K562 (cell line): ENCODE data around the gene MRFAP1. TPM values are rescaled to one million over a fixed set of nuclear protein-coding genes. Genes with fewer than 3 reads are reported as not detected.

Experiments used
- ATAC-seq: fragments of 200-7000 bp; cut with Tn5 transposase; 3 replicates; pipeline ENCODE4 v1.9.1; 2020; ENCODE audit warnings: moderate library complexity
- BruUV-seq: library from RNA; stranded (reverse); fragments of 400-500 nt; replicated peaks from 2 replicates; lab custom pipeline; 2021; lab: Mats Ljungman, UMichigan
- CTCF ChIA-PET: fragments of 300-600 bp; formaldehyde crosslinking; extraction: SDS; loops from one replicate; lab custom pipeline; 2021; ENCODE audit warnings: low intra/inter-chr PET ratio; lab: Yijun Ruan, JAX
- POLR2A ChIA-PET: fragments of 300-600, 350-650 bp; sonication (Branson Sonifier 250); formaldehyde crosslinking; extraction: SDS; loops from one replicate; lab custom pipeline; 2021; ENCODE audit warnings: antibody characterized with exemption, inconsistent platforms; lab: Yijun Ruan, JAX
- DNase-seq, 4 experiments: peaks; one replicate each; pipeline versions ENCODE4 v3.0.0 to v3.0.0-alpha.2; 2011 to 2018; ENCODE audit warnings: low spot score in 3 of 4, mixed read lengths in 3 of 4; ENCODE audit errors: extremely low read depth in 1 of 4
- FAIRE-seq: peaks from 2 replicates; lab custom pipeline; 2011; peaks lifted over from hg19 to GRCh38; lab: Jason Lieb, UNC
- H2AFZ ChIP-seq: 2 replicates; pipeline ENCODE4 v1.6.0; 2011; ENCODE audit warnings: low read depth, low read length, control low read depth, inconsistent platforms
- H3K27ac ChIP-seq: fragments of 200-600 bp; 3 replicates; pipeline ENCODE4 v1.8.0; 2011; ENCODE audit warnings: low read depth, mild to moderate bottlenecking, control low read depth, inconsistent platforms, low read length, moderate library complexity, mixed read lengths; ENCODE audit errors: extremely low read depth
- H3K27me3 ChIP-seq, 2 experiments: fragments of 300-600 bp in 1 of 2; 2 replicates in 1 of 2; 3 replicates in 1 of 2; pipeline versions ENCODE4 v1.6.0 to v1.8.0; 2011; ENCODE audit warnings: inconsistent platforms in 2 of 2, low read length in 2 of 2, mild to moderate bottlenecking in 1 of 2, mixed read lengths in 1 of 2, moderate library complexity in 1 of 2; ENCODE audit not compliant: control insufficient read depth in 2 of 2, insufficient read depth in 2 of 2
- H3K36me3 ChIP-seq: fragments of 300-600 bp; 3 replicates; pipeline ENCODE4 v1.8.0; 2011; ENCODE audit warnings: mild to moderate bottlenecking, low read length, inconsistent platforms; ENCODE audit not compliant: control insufficient read depth, insufficient read depth
- H3K4me1 ChIP-seq, 2 experiments: fragments of 200-600 bp in 1 of 2; replicated peaks in 1 of 2; 2 replicates in 1 of 2; 3 replicates in 1 of 2; pipeline versions ENCODE4 v1.5.1 to v1.8.0; 2011; ENCODE audit warnings: inconsistent platforms in 2 of 2, low read length in 2 of 2, mild to moderate bottlenecking in 1 of 2, mixed read lengths in 1 of 2, moderate library complexity in 1 of 2; ENCODE audit not compliant: control insufficient read depth in 2 of 2, insufficient read depth in 2 of 2
- H3K4me2 ChIP-seq: 2 replicates; pipeline ENCODE4 v1.6.1; 2011; ENCODE audit warnings: low read length, control low read depth, inconsistent platforms, mixed read lengths; ENCODE audit not compliant: insufficient read depth
- H3K4me3 ChIP-seq: fragments of 200-600 bp; sonication (generic), shearing (Covaris generic); 2 replicates; pipeline ENCODE4 v1.5.1; 2016; ENCODE audit warnings: control low read depth, inconsistent platforms
- H3K79me2 ChIP-seq: fragments of 200-600 bp; 3 replicates; pipeline ENCODE4 v1.8.0; 2011; ENCODE audit warnings: low read length, inconsistent platforms; ENCODE audit not compliant: control insufficient read depth, insufficient read depth
- H3K9ac ChIP-seq, 2 experiments: 2 replicates each; pipeline versions ENCODE4 v1.6.0 to v1.6.1; 2011; ENCODE audit warnings: low read depth in 2 of 2, low read length in 2 of 2, control low read depth in 1 of 2, inconsistent platforms in 1 of 2, mild to moderate bottlenecking in 1 of 2, mixed read lengths in 1 of 2; ENCODE audit not compliant: insufficient read depth in 1 of 2
- H3K9me1 ChIP-seq: one replicate; pipeline ENCODE4 v1.6.0; 2011; ENCODE audit warnings: inconsistent platforms, mild to moderate bottlenecking, low read length, moderate library complexity; ENCODE audit not compliant: control insufficient read depth, insufficient read depth
- H3K9me3 ChIP-seq: replicated peaks from 2 replicates; pipeline ENCODE4 v1.5.1; 2011; ENCODE audit warnings: low read depth, low read length, inconsistent platforms; ENCODE audit not compliant: control insufficient read depth, insufficient read depth
- H4K20me1 ChIP-seq: replicated peaks from 2 replicates; pipeline ENCODE4 v1.6.1; 2011; ENCODE audit warnings: low read length, inconsistent platforms, mixed read lengths; ENCODE audit not compliant: control insufficient read depth, insufficient read depth
- C11orf30 ChIP-seq: fragments of 450-650 bp; IDR thresholded peaks from 2 replicates; pipeline ENCODE4 v1.6.1; 2016; ENCODE audit warnings: low read depth, mild to moderate bottlenecking
- CUX1 ChIP-seq: fragments of 200-800 bp; sonication (Bioruptor generic); IDR thresholded peaks from 2 replicates; pipeline ENCODE4 v1.6.1; 2016; ENCODE audit warnings: missing genetic modification characterization, missing compliant biosample characterization
- KHSRP ChIP-seq: fragments of 450-650 bp; IDR thresholded peaks from 2 replicates; pipeline ENCODE4 v1.6.1; 2017
- TSC22D4 ChIP-seq: fragments of 450-650 bp; IDR thresholded peaks from 2 replicates; pipeline ENCODE4 v1.6.1; 2016; ENCODE audit warnings: missing genetic modification characterization, missing biosample characterization, control low read depth
- ZNF174 ChIP-seq: fragments of 250-450 bp; sonication (Bioruptor Pico); IDR thresholded peaks from 2 replicates; pipeline ENCODE4 v1.4.0; 2020; ENCODE audit warnings: mild to moderate bottlenecking
- ZNF318 ChIP-seq, 2 experiments: fragments of 450-650 bp; IDR thresholded peaks; 2 replicates each; pipeline ENCODE4 v1.6.1; 2016; ENCODE audit warnings: mild to moderate bottlenecking in 2 of 2, borderline replicate concordance in 1 of 2, low read depth in 1 of 2, moderate library complexity in 1 of 2
- WGBS: fragments of 100-300 bp; shearing (Covaris generic); methylation state at CpG from one replicate; pipeline ENCODE4 v1.1.6; 2016; ENCODE audit warnings: low coverage, mixed read lengths; ENCODE audit not compliant: insufficient coverage; ENCODE audit errors: missing lambda C conversion rate; 5-methylcytosine and 5-hydroxymethylcytosine counted together
- in situ Hi-C: fragments of 300-500 bp; cut with MboI; formaldehyde crosslinking; loops from 4 replicates; pipeline ENCODE4 v1.15.0; 2018; ENCODE audit warnings: inconsistent platforms, mixed read lengths
- intact Hi-C: fragments of 100-400 bp; cut with micrococcal nuclease; formaldehyde crosslinking; loops from 2 replicates; pipeline ENCODE4 v1.14.2; 2022
- polyA plus RNA-seq, 8 experiments: library from polyadenylated mRNA; depleted of rRNA in 4 of 8; stranded (reverse) in 5 of 8; unstranded in 3 of 8; fragments of >200 nt; fragmentation: Nextera tagmentation in 2 of 8; fragmentation: Illumina TruSeq in 1 of 8; extraction: Ambion mirVana in 2 of 8; extraction: Trizol in 1 of 8; gene quantifications; 2 replicates each; pipeline versions ENCODE4 v1.2.1 to v1.2.3, GENCODE V29; 2011 to 2014; ENCODE audit warnings: inconsistent platforms in 1 of 8, missing spikeins in 1 of 8
- total RNA-seq, 7 experiments: library from RNA; depleted of rRNA in 6 of 7; stranded (reverse); fragments of >200 nt in 6 of 7; fragmentation: Illumina TruSeq in 2 of 7; extraction: Trizol in 2 of 7; gene quantifications; 2 replicates each; pipeline versions ENCODE4 v1.2.1 to v1.2.3, GENCODE V29; 2011 to 2021; ENCODE audit warnings: low replicate concordance in 1 of 7

MRFAP1 gene
- total and polyA plus RNA-seq, 9 of the 15 experiments (the other 6 are each of a cell fraction or from before 2014, with no cell fraction given) = 46.0 to 270 (median 151) TPM

- Histone ChIP-seq H2AFZ (no peak overlapping the region), H3K36me3 (no peaks in the 10 kb centered on the region), H4K20me1 (no peaks in the 10 kb centered on the region), H3K9me1 (no peaks in the 10 kb centered on the region), H3K27ac (no peak overlapping the region), H3K9me3 (no peaks in the 10 kb centered on the region), H3K9ac (no peak overlapping the region), H3K4me3 (no peak overlapping the region), H3K4me2 (no peak overlapping the region), H3K4me1 (peaks cover 6 to 25% of the 10 kb centered on the region in 2 experiments), H3K79me2 (no peaks in the 10 kb centered on the region; the same call in 2 of the 3 replicates), H3K27me3 (no peaks in the 10 kb centered on the region)
- intact Hi-C loops = no loop called here
- CTCF ChIA-PET = no interaction called here
- ATAC-seq (no peak), DNase-seq (no peak), FAIRE-seq (no peak)
- BruUV-seq = no TSS peak
- 29% methylated on average over 2 of the region's 2 CpGs for WGBS
- POLR2A ChIA-PET = interaction anchor here (0.9 to 1.4 kb wide), 2 partner anchors 10 to 11 kb away, joined by 3 read pairs; no protein-coding TSS in a partner anchor
- in situ Hi-C loops = no loop called here
- TF ChIP-seq TSC22D4 (tag) = no peak
- no peak for TF ChIP-seq KHSRP
- TF ChIP-seq ZNF174 (CRISPR knock-in tag) = no peak
- no peak for TF ChIP-seq ZNF318 (IDR thresholded peaks at IDR 0.05; ENCODE audit: borderline replicate concordance in 1 of 2, low read depth in 1 of 2)
- no peak for TF ChIP-seq C11orf30
- no peak for TF ChIP-seq CUX1
Observed at GRCh38 chr4:6622744-6623143, 17.7 kb upstream of the MRFAP1 start.
